ENCODE measurements around the gene FHOD3. TPM values are rescaled to one million over a fixed set of nuclear protein-coding genes. Genes with fewer than 3 reads are reported as not detected.
"Not testable (repeated sequence)": the region's sequence is repeated elsewhere in the genome, so short reads cannot be mapped to it uniquely, and the experiment has no call there.

The FHOD3 gene
- total RNA-seq, 1 donor from 2014 or later: 32.0 TPM

- no peak for DNase-seq
These were observed 461.1 kb downstream of the FHOD3 start for GRCh38 chr18:36758623-36759022.

GRCh38 chr18:36759167-36759776 lies 461.8 kb downstream of the FHOD3 start:
- DNase-seq: no peak

- no peak for DNase-seq
These were observed 463.1 kb downstream of the FHOD3 start for GRCh38 chr18:36760598-36760997.

- DNase-seq: no peak
These were observed 463.7 kb downstream of the FHOD3 start for GRCh38 chr18:36761186-36761698.

GRCh38 chr18:36762074-36762473 lies 464.6 kb downstream of the FHOD3 start:
- no peak for DNase-seq

GRCh38 chr18:36762965-36763364 lies 465.5 kb downstream of the FHOD3 start:
- DNase-seq: not testable (repeated sequence)

- DNase-seq: peak; percentile 27
These were observed 469.3 kb downstream of the FHOD3 start for GRCh38 chr18:36766836-36767235.

- no peak for DNase-seq
These were observed 471.7 kb downstream of the FHOD3 start for GRCh38 chr18:36769172-36769571.

GRCh38 chr18:36769611-36770314 lies 472.2 kb downstream of the FHOD3 start:
- no peak for DNase-seq

- no peak for DNase-seq
These were observed 472.9 kb downstream of the FHOD3 start for GRCh38 chr18:36770315-36770946.

GRCh38 chr18:36771245-36771644 lies 473.7 kb downstream of the FHOD3 start:
- DNase-seq: no peak

GRCh38 chr18:36772241-36772723 lies 474.8 kb downstream of the FHOD3 start:
- DNase-seq: peak; percentile 18

GRCh38 chr18:36775396-36775795 lies 477.9 kb downstream of the FHOD3 start:
- DNase-seq: no peak

- DNase-seq: no peak
These were observed 479.1 kb downstream of the FHOD3 start for GRCh38 chr18:36776650-36777049.

- DNase-seq: no peak
These were observed 480.1 kb downstream of the FHOD3 start for GRCh38 chr18:36777566-36777965.

- no peak for DNase-seq
These were observed 483.2 kb downstream of the FHOD3 start for GRCh38 chr18:36780748-36781147.

GRCh38 chr18:36782710-36783109 lies 485.2 kb downstream of the FHOD3 start:
- DNase-seq: no peak

GRCh38 chr18:36783792-36784191 lies 486.3 kb downstream of the FHOD3 start:
- DNase-seq: no peak

GRCh38 chr18:36786686-36787085 lies 489.2 kb downstream of the FHOD3 start:
- no peak for DNase-seq

GRCh38 chr18:36792634-36793283 lies 495.2 kb downstream of the FHOD3 start:
- no peak for DNase-seq

- DNase-seq: no peak
These were observed 501.4 kb downstream of the FHOD3 start for GRCh38 chr18:36798738-36799473.

GRCh38 chr18:36805105-36805504 lies 507.6 kb downstream of the FHOD3 start:
- DNase-seq: no peak
